HG02970 (cell line): ENCODE data around the gene NXN.
"Not testable (repeated sequence)": the region's sequence is repeated elsewhere in the genome, so short reads cannot be mapped to it uniquely, and the experiment has no call there.

ENCODE experiments used
- ATAC-seq: cut with Tn5 transposase; IDR thresholded peaks from one replicate; pipeline ENCODE4 v1.9.1; 2021; ENCODE audit warnings: mild to moderate bottlenecking, moderate library complexity, moderate number of reproducible peaks; ENCODE audit not compliant: unreplicated experiment, low FRiP score

Gene NXN

GRCh38 chr17:981292-981658 is 1.7 kb upstream of the NXN start:
- ATAC-seq: no peak

GRCh38 chr17:980406-981291 is 1.1 kb upstream of the NXN start:
- no peak for ATAC-seq

- ATAC-seq: no peak
Measured at GRCh38 chr17:979212-979538, 401 bp downstream of the NXN start.

GRCh38 chr17:978103-979093 is 1.2 kb downstream of the NXN start:
- no peak for ATAC-seq

- ATAC-seq: no peak
Measured at GRCh38 chr17:977166-977565, 2.4 kb downstream of the NXN start.

GRCh38 chr17:976312-976711 is 3.3 kb downstream of the NXN start:
- ATAC-seq: no peak

GRCh38 chr17:975371-975915 is 4.1 kb downstream of the NXN start:
- no peak for ATAC-seq

GRCh38 chr17:974778-975177 is 4.8 kb downstream of the NXN start:
- not testable (repeated sequence) for ATAC-seq

- no peak for ATAC-seq
Measured at GRCh38 chr17:973053-973452, 6.5 kb downstream of the NXN start.

- not testable (repeated sequence) for ATAC-seq
Measured at GRCh38 chr17:971861-972260, 7.7 kb downstream of the NXN start.

GRCh38 chr17:970364-970763 is 9.2 kb downstream of the NXN start:
- ATAC-seq: no peak

GRCh38 chr17:969811-970355 is 9.7 kb downstream of the NXN start:
- no peak for ATAC-seq

- no peak for ATAC-seq
Measured at GRCh38 chr17:968812-969730, 10.5 kb downstream of the NXN start.

- no peak for ATAC-seq
Measured at GRCh38 chr17:967122-967521, 12.5 kb downstream of the NXN start.

- no peak for ATAC-seq
Measured at GRCh38 chr17:965311-965989, 14.1 kb downstream of the NXN start.

- ATAC-seq: no peak
Measured at GRCh38 chr17:964876-965275, 14.7 kb downstream of the NXN start.

GRCh38 chr17:962670-963069 is 16.9 kb downstream of the NXN start:
- no peak for ATAC-seq

- ATAC-seq: no peak
Measured at GRCh38 chr17:962166-962565, 17.4 kb downstream of the NXN start.

- ATAC-seq: no peak
Measured at GRCh38 chr17:958712-959451, 20.7 kb downstream of the NXN start.
